H9 (cell line): ENCODE results near the gene ZNF471. TPM values are rescaled to one million over a fixed set of nuclear protein-coding genes. Genes with fewer than 3 reads are reported as not detected.

ENCODE experiments used
- DNase-seq: peaks from one replicate; pipeline ENCODE4 v3.0.0-alpha.2; 2017
- H2AFZ ChIP-seq: one replicate; pipeline ENCODE4 v1.6.1; 2013; ENCODE audit warnings: mild to moderate bottlenecking, low read length, control low read depth, moderate library complexity
- H2AK5ac ChIP-seq: 2 replicates; pipeline ENCODE4 v1.6.1; 2013; ENCODE audit warnings: low read length, control low read depth, mixed read lengths; ENCODE audit not compliant: insufficient read length
- H2BK120ac ChIP-seq: one replicate; pipeline ENCODE4 v1.6.1; 2013; ENCODE audit warnings: low read depth, mild to moderate bottlenecking, low read length, control low read depth, inconsistent platforms; ENCODE audit not compliant: poor library complexity, severe bottlenecking
- H2BK12ac ChIP-seq: 2 replicates; pipeline ENCODE4 v1.6.1; 2013; ENCODE audit warnings: low read length, control low read depth, mixed read lengths, low read depth; ENCODE audit not compliant: insufficient read length
- H2BK15ac ChIP-seq: 2 replicates; pipeline ENCODE4 v1.6.1; 2013; ENCODE audit warnings: low read depth, low read length, control low read depth
- H2BK20ac ChIP-seq: one replicate; pipeline ENCODE4 v1.6.1; 2013; ENCODE audit warnings: low read depth, mild to moderate bottlenecking, low read length, control low read depth, inconsistent platforms; ENCODE audit not compliant: poor library complexity, severe bottlenecking
- H2BK5ac ChIP-seq: 2 replicates; pipeline ENCODE4 v1.6.1; 2013; ENCODE audit warnings: low read length, control low read depth, mixed read lengths; ENCODE audit not compliant: insufficient read length
- H3K14ac ChIP-seq: 2 replicates; pipeline ENCODE4 v1.6.1; 2013; ENCODE audit warnings: low read length, control low read depth; ENCODE audit not compliant: insufficient read depth
- H3K18ac ChIP-seq: 2 replicates; pipeline ENCODE4 v1.6.1; 2013; ENCODE audit warnings: low read depth, mild to moderate bottlenecking, mixed read lengths, low read length, control low read depth; ENCODE audit not compliant: insufficient read length
- H3K23ac ChIP-seq: 2 replicates; pipeline ENCODE4 v1.6.1; 2013; ENCODE audit warnings: low read length, control low read depth, mixed read lengths, low read depth; ENCODE audit not compliant: insufficient read length
- H3K23me2 ChIP-seq: 2 replicates; pipeline ENCODE4 v1.6.1; 2013; ENCODE audit warnings: low read depth, mild to moderate bottlenecking, mixed read lengths, low read length, control low read depth; ENCODE audit not compliant: insufficient read length, poor library complexity, severe bottlenecking
- H3K27ac ChIP-seq: 2 replicates; pipeline ENCODE4 v1.5.1; 2013; ENCODE audit warnings: low read length, control low read depth, mixed read lengths, low read depth; ENCODE audit not compliant: insufficient read length
- H3K27me3 ChIP-seq: 2 replicates; pipeline ENCODE4 v1.6.1; 2013; ENCODE audit warnings: low read length, control low read depth, inconsistent platforms; ENCODE audit not compliant: insufficient read depth
- H3K4ac ChIP-seq: 2 replicates; pipeline ENCODE4 v1.6.1; 2013; ENCODE audit warnings: low read depth, mild to moderate bottlenecking, control low read depth, inconsistent platforms, low read length, moderate library complexity
- H3K4me1 ChIP-seq: 2 replicates; pipeline ENCODE4 v1.6.1; 2013; ENCODE audit warnings: low read length, control low read depth, inconsistent platforms; ENCODE audit not compliant: insufficient read depth
- H3K4me2 ChIP-seq: 2 replicates; pipeline ENCODE4 v1.6.1; 2013; ENCODE audit warnings: low read length, control low read depth, mixed read lengths; ENCODE audit not compliant: insufficient read length, insufficient read depth
- H3K56ac ChIP-seq: 2 replicates; pipeline ENCODE4 v1.6.1; 2013; ENCODE audit warnings: low read depth, mild to moderate bottlenecking, mixed read lengths, low read length, control low read depth; ENCODE audit not compliant: insufficient read length
- H3K79me1 ChIP-seq: 2 replicates; pipeline ENCODE4 v1.6.1; 2013; ENCODE audit warnings: low read depth, mild to moderate bottlenecking, moderate library complexity, low read length, control low read depth, inconsistent platforms; ENCODE audit not compliant: insufficient read depth, poor library complexity, severe bottlenecking
- H3K79me2 ChIP-seq: 2 replicates; pipeline ENCODE4 v1.6.1; 2013; ENCODE audit warnings: low read length, control low read depth, inconsistent platforms; ENCODE audit not compliant: insufficient read depth
- H3K9ac ChIP-seq: 2 replicates; pipeline ENCODE4 v1.6.1; 2013; ENCODE audit warnings: low read length, control low read depth, mixed read lengths; ENCODE audit not compliant: insufficient read length; ENCODE audit errors: extremely low read depth
- H3K9me3 ChIP-seq: one replicate; pipeline ENCODE4 v1.6.1; 2013; ENCODE audit warnings: low read depth, low read length, inconsistent platforms; ENCODE audit not compliant: control insufficient read depth
- H3T11ph ChIP-seq: one replicate; pipeline ENCODE4 v1.6.1; 2013; ENCODE audit warnings: mild to moderate bottlenecking, low read length, control low read depth, inconsistent platforms
- H4K20me1 ChIP-seq: one replicate; pipeline ENCODE4 v1.6.1; 2013; ENCODE audit not compliant: control insufficient read depth, insufficient read length, insufficient read depth
- H4K5ac ChIP-seq: 2 replicates; pipeline ENCODE4 v1.6.1; 2013; ENCODE audit warnings: low read depth, mild to moderate bottlenecking, mixed read lengths, low read length, control low read depth; ENCODE audit not compliant: insufficient read length
- H4K8ac ChIP-seq: replicated peaks from 2 replicates; pipeline ENCODE4 v1.6.1; 2013; ENCODE audit warnings: low read length, control low read depth, mixed read lengths, low read depth; ENCODE audit not compliant: insufficient read length
- H4K91ac ChIP-seq: 2 replicates; pipeline ENCODE4 v1.6.1; 2013; ENCODE audit warnings: low read depth, mild to moderate bottlenecking, moderate library complexity, mixed read lengths, low read length, control low read depth; ENCODE audit not compliant: insufficient read length
- H3K27ac Mint-ChIP-seq, 3 experiments: 2 replicates in 2 of 3; 3 replicates in 1 of 3; pipeline ENCODE4 v1.8.0; 2020 to 2021; ENCODE audit warnings: mixed read lengths in 3 of 3, mild to moderate bottlenecking in 1 of 3, moderate library complexity in 1 of 3
- H3K27me3 Mint-ChIP-seq: 2 replicates; pipeline ENCODE4 v1.8.0; 2021; ENCODE audit warnings: low read depth, mild to moderate bottlenecking, moderate library complexity, mixed read lengths
- H3K36me3 Mint-ChIP-seq, 3 experiments: 2 replicates in 2 of 3; 3 replicates in 1 of 3; pipeline ENCODE4 v1.8.0; 2020 to 2021; ENCODE audit warnings: low read depth in 3 of 3, mixed read lengths in 3 of 3; ENCODE audit not compliant: insufficient read depth in 1 of 3
- H3K4me1 Mint-ChIP-seq, 2 experiments: 2 replicates each; pipeline ENCODE4 v1.8.0; 2020; ENCODE audit warnings: mixed read lengths in 2 of 2
- H3K4me3 Mint-ChIP-seq, 2 experiments: 2 replicates in 1 of 2; 3 replicates in 1 of 2; pipeline ENCODE4 v1.8.0; 2020 to 2021; ENCODE audit warnings: mild to moderate bottlenecking in 2 of 2, mixed read lengths in 2 of 2, moderate library complexity in 1 of 2
- H3K9me3 Mint-ChIP-seq, 2 experiments: 2 replicates in 1 of 2; 3 replicates in 1 of 2; pipeline ENCODE4 v1.8.0; 2020; ENCODE audit warnings: mild to moderate bottlenecking in 2 of 2, mixed read lengths in 2 of 2, moderate library complexity in 1 of 2
- CTCF ChIP-seq: fragments of 200-600 bp; sonication (generic); conservative IDR thresholded peaks from 3 replicates; pipeline ENCODE4 v1.8.0; 2021; ENCODE audit warnings: antibody characterized with exemption, mild to moderate bottlenecking
- WGBS: extraction: QIAGEN DNeasy Blood & Tissue Kit; methylation state at CpG from one replicate; pipeline ENCODE4 v1.1.7; 2013; ENCODE audit warnings: missing lambda C conversion rate, low lambda C conversion rate, mixed read lengths; ENCODE audit not compliant: insufficient read length; ENCODE audit errors: extremely low coverage; 5-methylcytosine and 5-hydroxymethylcytosine counted together
- total RNA-seq: library from RNA; stranded (reverse); gene quantifications from 2 replicates; pipeline ENCODE4 v1.2.1, GENCODE V29; 2021

ZNF471 gene
- total RNA-seq, 1 experiment from 2014 or later: not detected

- Mint-ChIP-seq H3K9me3 (peaks cover 80 to 81% of the 10 kb centered on the region in 2 experiments), H3K27ac (no peak overlapping the region), H3K4me3 (no peak overlapping the region), H3K27me3 (peaks cover 10% of the 10 kb centered on the region), H3K4me1 (no peaks in the 10 kb centered on the region; a peak in 1 of 4 replicates), H3K36me3 (peaks cover 44 to 58% (median 50%) of the 10 kb centered on the region in 3 experiments)
- no peak overlapping the region for H3T11ph ChIP-seq
- H2BK15ac ChIP-seq: no peak overlapping the region
- no peak for DNase-seq
- H3K4me1 ChIP-seq: no peaks in the 10 kb centered on the region; the same call in 1 of the 2 replicates
- H2BK12ac ChIP-seq: no peak overlapping the region
- no peak overlapping the region for H3K23ac ChIP-seq
- H3K9ac ChIP-seq: no peak overlapping the region
- no peak overlapping the region for H3K14ac ChIP-seq
- no peak overlapping the region for H4K5ac ChIP-seq
- H3K56ac ChIP-seq: no peak overlapping the region
- no peak overlapping the region for H2BK5ac ChIP-seq
- TF ChIP-seq CTCF: no peak
- no peak overlapping the region for H3K4ac ChIP-seq
- no peak overlapping the region for H3K27ac ChIP-seq
- no peaks in the 10 kb centered on the region for H3K79me1 ChIP-seq
- no peak overlapping the region for H2AFZ ChIP-seq
- no peaks in the 10 kb centered on the region; the same call in 1 of the 2 replicates for H3K27me3 ChIP-seq
- no peak overlapping the region for H2BK120ac ChIP-seq
- no peak overlapping the region for H2BK20ac ChIP-seq
- peaks cover 7% of the 10 kb centered on the region for H3K23me2 ChIP-seq
- H3K9me3 ChIP-seq: peaks cover 23% of the 10 kb centered on the region
- no peak overlapping the region for H4K91ac ChIP-seq
- no peak overlapping the region for H3K18ac ChIP-seq
- H2AK5ac ChIP-seq: no peak overlapping the region
- H3K79me2 ChIP-seq: no peaks in the 10 kb centered on the region
- H4K8ac ChIP-seq: no peak overlapping the region
- WGBS: no CpG with 5 or more reads among the region's 2 CpGs
- no peak overlapping the region for H3K4me2 ChIP-seq
- no peaks in the 10 kb centered on the region for H4K20me1 ChIP-seq
Measured at GRCh38 chr19:56543776-56544175, 36.1 kb downstream of the ZNF471 start.
